Measurements from ENCODE around the gene UTS2R. TPM values are rescaled to one million over a fixed set of nuclear protein-coding genes. Genes with fewer than 3 reads are reported as not detected.
"Not testable (repeated sequence)": the region's sequence is repeated elsewhere in the genome, so short reads cannot be mapped to it uniquely, and the experiment has no call there.

UTS2R gene
- total RNA-seq, 1 donor from 2014 or later = not detected

DNA sequence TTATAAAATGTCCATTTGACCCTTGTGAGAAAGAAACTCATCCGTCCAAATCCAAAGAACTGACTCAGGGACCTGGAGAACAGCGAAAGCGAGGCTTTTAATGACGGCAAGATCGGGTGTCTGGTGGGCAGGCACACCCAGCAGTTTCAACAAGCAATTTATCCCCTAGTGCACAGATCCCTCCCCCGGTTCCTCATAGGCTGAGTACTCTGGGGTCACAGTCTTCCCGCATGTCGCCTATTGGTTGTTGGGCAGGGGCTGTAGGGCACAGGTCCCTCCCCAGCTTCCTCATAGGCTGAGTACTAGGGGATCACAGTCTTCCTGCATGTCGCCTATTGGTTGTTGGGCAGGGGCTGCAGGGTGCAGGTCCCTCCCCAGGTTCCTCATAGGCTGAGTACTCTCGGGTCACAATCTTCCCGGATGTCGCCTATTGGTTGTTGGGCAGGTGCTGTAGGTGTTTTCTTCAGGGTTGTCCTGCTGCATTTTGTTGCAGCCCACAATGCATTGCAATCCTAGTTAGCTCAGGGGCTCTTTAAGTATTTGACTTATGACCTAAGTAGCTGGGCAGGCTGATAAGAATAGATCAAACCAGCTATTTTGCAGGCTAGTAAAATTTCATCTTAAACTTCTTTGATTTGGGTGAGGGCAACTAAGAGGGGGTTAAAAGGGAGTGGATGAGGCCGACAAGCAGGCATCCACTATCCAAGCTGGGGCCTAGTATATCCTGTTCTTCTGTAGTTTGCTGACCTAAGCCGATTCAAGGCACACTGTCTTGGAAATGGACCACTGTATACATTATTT is 3.6 kb upstream of the UTS2R start:
- Mint-ChIP-seq H3K9me3 (no peaks in the 10 kb centered on the region), H3K27me3 (ENCODE audit: insufficient read depth) (peaks cover 33% of the 10 kb centered on the region), H3K4me3 (no peak overlapping the region), H3K4me1 (ENCODE audit: low read depth) (peaks cover 17% of the 10 kb centered on the region), H3K27ac (no peak overlapping the region), H3K36me3 (ENCODE audit: low read depth) (no peaks in the 10 kb centered on the region)
- intact Hi-C loops (cut with micrococcal nuclease) = no loop called here
- DNase-seq (ENCODE audit: low spot score) = no peak

DNA sequence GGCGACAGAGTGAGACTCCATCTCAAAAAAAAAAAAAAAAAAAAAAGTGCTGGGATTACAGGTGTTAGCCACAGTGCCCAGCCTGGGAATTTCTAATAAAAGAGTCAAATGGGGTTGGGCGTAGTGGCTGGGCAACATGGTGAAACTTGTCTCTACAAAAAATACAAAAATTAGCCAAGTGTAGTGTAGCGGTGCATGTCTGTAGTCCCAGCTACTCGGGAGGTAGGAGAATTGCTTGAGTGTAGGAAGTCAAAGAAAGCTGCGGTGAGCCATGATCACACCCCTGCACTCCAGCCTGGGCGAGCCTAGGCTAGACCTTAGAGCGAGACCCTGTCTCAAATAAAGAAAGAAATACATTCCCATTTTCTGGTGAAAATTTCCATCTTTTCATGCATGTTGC is 2.4 kb upstream of the UTS2R start:
- intact Hi-C loops (cut with micrococcal nuclease) = no loop called here
- Mint-ChIP-seq H3K27me3 (ENCODE audit: insufficient read depth) (peaks cover 41% of the 10 kb centered on the region), H3K27ac (no peak overlapping the region), H3K36me3 (ENCODE audit: low read depth) (no peaks in the 10 kb centered on the region), H3K4me3 (no peak overlapping the region), H3K4me1 (ENCODE audit: low read depth) (peaks cover 23% of the 10 kb centered on the region), H3K9me3 (no peaks in the 10 kb centered on the region)
- DNase-seq (ENCODE audit: low spot score) = no peak

- DNase-seq (ENCODE audit: low spot score) = no peak
- Mint-ChIP-seq H3K4me3 (peak overlapping the region; percentile 71), H3K4me1 (ENCODE audit: low read depth) (peaks cover 21% of the 10 kb centered on the region), H3K9me3 (no peaks in the 10 kb centered on the region), H3K27me3 (ENCODE audit: insufficient read depth) (peaks cover 43% of the 10 kb centered on the region), H3K27ac (no peak overlapping the region), H3K36me3 (ENCODE audit: low read depth) (no peaks in the 10 kb centered on the region)
- intact Hi-C loops (cut with micrococcal nuclease) = no loop called here
Measured at GRCh38 chr17:82370471-82371332, 863 bp upstream of the UTS2R start.

- Mint-ChIP-seq H3K9me3 (no peaks in the 10 kb centered on the region), H3K27me3 (ENCODE audit: insufficient read depth) (peaks cover 44% of the 10 kb centered on the region), H3K4me3 (no peak overlapping the region), H3K27ac (peak overlapping the region; percentile 24), H3K4me1 (ENCODE audit: low read depth) (peaks cover 20% of the 10 kb centered on the region), H3K36me3 (ENCODE audit: low read depth) (no peaks in the 10 kb centered on the region)
- DNase-seq (ENCODE audit: low spot score) = no peak
- intact Hi-C loops (cut with micrococcal nuclease) = no loop called here
Measured at GRCh38 chr17:82372249-82373071, 895 bp downstream of the UTS2R start.

DNA sequence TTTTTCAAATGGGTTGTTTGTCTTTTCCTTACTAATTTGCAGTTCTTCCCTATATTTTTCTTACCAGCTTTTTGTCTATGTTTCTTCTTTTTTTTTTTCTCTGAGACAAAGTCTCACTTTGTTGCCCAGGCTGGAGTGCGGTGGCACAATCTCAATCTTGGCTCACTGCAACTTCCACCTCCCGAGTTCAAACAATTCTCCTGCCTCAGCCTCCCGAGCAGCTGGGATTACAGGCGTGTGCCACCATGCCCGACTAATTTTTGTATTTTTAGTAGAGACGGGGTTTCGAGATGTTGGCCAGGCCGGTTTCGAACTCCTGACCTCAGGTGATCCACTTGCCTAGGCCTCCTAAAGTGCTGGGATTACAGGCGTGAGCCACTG is 1.5 kb downstream of the UTS2R start:
- H3K36me3 Mint-ChIP-seq (ENCODE audit: low read depth); H3K9me3 Mint-ChIP-seq; H3K4me3 Mint-ChIP-seq; DNase-seq (ENCODE audit: low spot score); intact Hi-C loops (cut with micrococcal nuclease): not testable (repeated sequence)
- Mint-ChIP-seq H3K27me3 (ENCODE audit: insufficient read depth) (peaks cover 46% of the 10 kb centered on the region), H3K27ac (peak overlapping the region; percentile 24), H3K4me1 (ENCODE audit: low read depth) (peaks cover 20% of the 10 kb centered on the region)

GRCh38 chr17:82373731-82374625 is 2.4 kb downstream of the UTS2R start:
- no peak overlapping the region for H3K4me3 Mint-ChIP-seq
- DNase-seq (ENCODE audit: low spot score) = no peak
- intact Hi-C loops (cut with micrococcal nuclease) = no loop called here
- H3K27ac Mint-ChIP-seq = no peak overlapping the region
- no peaks in the 10 kb centered on the region for H3K36me3 Mint-ChIP-seq (ENCODE audit: low read depth)
- peaks cover 20% of the 10 kb centered on the region for H3K4me1 Mint-ChIP-seq (ENCODE audit: low read depth)
- peaks cover 51% of the 10 kb centered on the region for H3K27me3 Mint-ChIP-seq (ENCODE audit: insufficient read depth)
- no peaks in the 10 kb centered on the region for H3K9me3 Mint-ChIP-seq

GRCh38 chr17:82374626-82375331 is 3.2 kb downstream of the UTS2R start:
- intact Hi-C loops (cut with micrococcal nuclease) = no loop called here
- no peaks in the 10 kb centered on the region for H3K9me3 Mint-ChIP-seq
- H3K4me1 Mint-ChIP-seq (ENCODE audit: low read depth) = peaks cover 20% of the 10 kb centered on the region
- no peak overlapping the region for H3K27ac Mint-ChIP-seq
- H3K27me3 Mint-ChIP-seq (ENCODE audit: insufficient read depth) = peaks cover 51% of the 10 kb centered on the region
- no peak for DNase-seq (ENCODE audit: low spot score)
- no peaks in the 10 kb centered on the region for H3K36me3 Mint-ChIP-seq (ENCODE audit: low read depth)
- no peak overlapping the region for H3K4me3 Mint-ChIP-seq

DNA sequence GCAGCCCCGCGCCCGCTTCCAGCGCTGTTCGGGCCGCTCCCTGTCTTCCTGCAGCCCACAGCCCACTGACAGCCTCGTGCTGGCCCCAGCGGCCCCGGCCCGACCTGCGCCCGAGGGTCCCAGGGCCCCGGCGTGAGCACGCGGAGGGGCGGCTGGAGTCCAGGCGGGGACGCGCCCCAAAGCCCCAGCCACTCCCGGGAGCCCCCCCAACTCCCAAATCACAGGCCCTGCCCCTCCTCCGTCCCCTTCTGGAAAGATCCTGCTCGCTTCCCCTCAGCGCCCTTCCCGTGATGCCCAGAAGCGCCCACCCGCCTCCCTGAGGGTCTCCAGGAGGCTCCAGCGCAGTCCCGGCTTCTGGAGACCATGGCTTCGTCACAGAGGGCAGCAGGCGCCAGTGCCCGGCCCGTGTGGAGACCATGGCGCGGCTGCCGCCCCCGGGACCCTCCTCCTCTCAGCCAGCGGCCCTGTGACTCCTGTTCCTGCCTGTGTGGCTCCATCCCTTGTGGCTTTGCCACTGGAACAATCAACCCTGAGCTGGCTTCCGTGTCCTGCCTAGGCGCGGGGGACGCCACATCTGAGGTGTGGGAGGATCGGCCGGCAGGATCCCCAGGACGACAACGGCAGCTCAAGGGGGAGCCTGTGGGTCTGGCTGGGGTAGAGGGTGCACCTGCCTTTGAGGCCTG is 3.9 kb downstream of the UTS2R start:
- Mint-ChIP-seq H3K4me3 (no peak overlapping the region), H3K27ac (no peak overlapping the region), H3K27me3 (ENCODE audit: insufficient read depth) (peaks cover 51% of the 10 kb centered on the region), H3K9me3 (no peaks in the 10 kb centered on the region), H3K4me1 (ENCODE audit: low read depth) (peaks cover 19% of the 10 kb centered on the region), H3K36me3 (ENCODE audit: low read depth) (no peaks in the 10 kb centered on the region)
- no peak for DNase-seq (ENCODE audit: low spot score)
- intact Hi-C loops (cut with micrococcal nuclease) = no loop called here

DNA sequence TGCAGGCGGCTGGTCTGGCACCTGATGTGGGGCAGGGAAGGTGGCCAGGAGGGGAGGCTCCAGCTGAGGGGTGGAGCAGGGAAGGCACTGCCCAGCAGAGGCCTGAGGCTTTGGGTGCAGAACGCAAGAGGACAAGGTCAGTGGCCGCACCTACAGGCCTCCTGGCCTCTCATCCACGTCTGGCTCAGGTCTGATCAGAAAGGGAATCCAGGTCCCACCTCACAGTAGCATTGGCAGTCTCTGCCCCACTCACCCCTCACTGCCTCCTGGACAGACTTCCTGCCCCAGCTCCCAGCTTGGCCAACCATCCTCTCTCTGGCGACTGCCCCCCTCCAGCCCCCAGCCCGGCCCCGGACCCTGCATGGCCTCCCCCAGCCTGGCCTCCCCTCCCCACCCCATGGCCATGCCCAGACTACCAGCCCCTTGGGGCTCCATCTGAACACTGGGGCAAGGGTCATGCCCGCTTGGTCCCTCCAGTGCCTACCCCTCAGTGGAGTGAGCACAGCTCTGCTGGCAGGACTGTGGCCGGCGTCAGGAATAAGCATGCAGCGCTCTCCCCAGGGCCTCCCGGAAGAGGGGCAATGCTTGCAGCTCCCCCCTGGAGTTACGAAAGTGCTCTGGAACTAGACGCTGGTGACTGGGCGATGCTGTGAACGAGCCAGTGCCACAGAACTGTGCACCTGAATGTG is 4.6 kb downstream of the UTS2R start:
- Mint-ChIP-seq H3K27me3 (ENCODE audit: insufficient read depth) (peaks cover 44% of the 10 kb centered on the region), H3K36me3 (ENCODE audit: low read depth) (no peaks in the 10 kb centered on the region), H3K4me1 (ENCODE audit: low read depth) (peaks cover 12% of the 10 kb centered on the region), H3K4me3 (no peak overlapping the region), H3K27ac (no peak overlapping the region), H3K9me3 (no peaks in the 10 kb centered on the region)
- no peak for DNase-seq (ENCODE audit: low spot score)
- intact Hi-C loops (cut with micrococcal nuclease) = no loop called here

DNA sequence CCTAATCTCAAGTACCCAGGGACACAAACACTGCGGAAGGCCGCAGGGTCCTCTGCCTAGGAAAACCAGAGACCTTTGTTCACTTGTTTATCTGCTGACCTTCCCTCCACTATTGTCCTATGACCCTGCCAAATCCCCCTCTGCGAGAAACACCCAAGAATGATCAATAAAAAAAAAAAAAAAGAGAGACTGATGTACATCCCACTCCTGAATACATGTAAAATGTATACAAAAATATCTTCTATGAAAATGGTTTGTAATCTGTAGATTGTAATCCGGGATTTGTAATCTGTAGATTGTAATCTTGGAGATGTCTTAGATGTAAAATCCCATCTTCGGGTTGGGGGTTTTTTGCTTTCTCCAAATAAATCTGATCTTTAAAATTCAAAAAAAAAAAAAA is 5.7 kb downstream of the UTS2R start:
- DNase-seq (ENCODE audit: low spot score); intact Hi-C loops (cut with micrococcal nuclease); H3K36me3 Mint-ChIP-seq (ENCODE audit: low read depth); H3K27ac Mint-ChIP-seq; H3K4me3 Mint-ChIP-seq; H3K9me3 Mint-ChIP-seq: not testable (repeated sequence)
- Mint-ChIP-seq H3K4me1 (ENCODE audit: low read depth) (peaks cover 12% of the 10 kb centered on the region), H3K27me3 (ENCODE audit: insufficient read depth) (peaks cover 42% of the 10 kb centered on the region)

All from activated T-helper 1 cell treated with anti-CD3 and anti-CD28 coated beads, Interleukin-12 subunit alpha, Interleukin-12 subunit beta, Interleukin-2, Interleukin-4 antibody, amounts not matched to agents 30 ng/mL and 10 ng/mL and 1 ng/mL, durations not matched to agents 14 hours and 24 hours and 36 hours (primary cell).